H1 (cell line): ENCODE data around the gene TEN1.

ENCODE experiments used
- EZH2 ChIP-seq: fragments of 200-600 bp; sonication (generic); IDR thresholded peaks from 2 replicates; pipeline ENCODE4 v1.7.1; 2012; ENCODE audit warnings: low read depth, mild to moderate bottlenecking, moderate library complexity, low read length, inconsistent platforms; ENCODE audit not compliant: severe bottlenecking
- PHF8 ChIP-seq: fragments of 200-600 bp; sonication (generic); conservative IDR thresholded peaks from 2 replicates; pipeline ENCODE4 v1.7.1; 2012; ENCODE audit warnings: low read depth, mild to moderate bottlenecking, inconsistent platforms, low read length, moderate library complexity
- TF ChIP-seq, protein P1 (sequence below), 3 experiments: IDR thresholded peaks; 1 replicate in 2 of 3; 2 replicates in 1 of 3; pipeline versions ENCODE4 v1.5.1 to v1.6.1; 2011; ENCODE audit warnings: low read length in 3 of 3, mild to moderate bottlenecking in 3 of 3, inconsistent platforms in 2 of 3, low read depth in 1 of 3, moderate library complexity in 1 of 3; ENCODE audit not compliant: insufficient read depth in 1 of 3; ENCODE audit errors: control extremely low read depth in 1 of 3

DNA sequence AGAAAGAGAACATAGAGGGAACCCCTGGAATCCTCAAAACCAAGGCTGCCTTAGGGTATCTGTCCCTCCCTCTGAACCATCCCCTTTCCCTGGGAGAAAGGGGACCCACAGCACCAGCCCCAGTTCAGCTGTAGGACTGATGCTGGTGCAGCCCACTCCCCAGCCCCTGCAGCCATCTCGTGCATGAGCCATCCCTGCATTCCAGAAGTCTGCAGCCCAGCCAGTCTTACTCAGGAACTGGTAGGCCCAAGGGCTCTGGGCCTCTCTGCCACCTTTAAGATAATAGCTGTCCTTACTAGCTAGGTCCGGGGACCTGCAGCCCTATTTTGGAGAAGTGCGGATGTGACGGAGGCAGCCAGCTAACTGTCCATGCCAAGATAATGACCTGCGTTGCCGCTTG, 54.1 kb downstream of the TEN1 start:
- TF ChIP-seq, protein P1, sequence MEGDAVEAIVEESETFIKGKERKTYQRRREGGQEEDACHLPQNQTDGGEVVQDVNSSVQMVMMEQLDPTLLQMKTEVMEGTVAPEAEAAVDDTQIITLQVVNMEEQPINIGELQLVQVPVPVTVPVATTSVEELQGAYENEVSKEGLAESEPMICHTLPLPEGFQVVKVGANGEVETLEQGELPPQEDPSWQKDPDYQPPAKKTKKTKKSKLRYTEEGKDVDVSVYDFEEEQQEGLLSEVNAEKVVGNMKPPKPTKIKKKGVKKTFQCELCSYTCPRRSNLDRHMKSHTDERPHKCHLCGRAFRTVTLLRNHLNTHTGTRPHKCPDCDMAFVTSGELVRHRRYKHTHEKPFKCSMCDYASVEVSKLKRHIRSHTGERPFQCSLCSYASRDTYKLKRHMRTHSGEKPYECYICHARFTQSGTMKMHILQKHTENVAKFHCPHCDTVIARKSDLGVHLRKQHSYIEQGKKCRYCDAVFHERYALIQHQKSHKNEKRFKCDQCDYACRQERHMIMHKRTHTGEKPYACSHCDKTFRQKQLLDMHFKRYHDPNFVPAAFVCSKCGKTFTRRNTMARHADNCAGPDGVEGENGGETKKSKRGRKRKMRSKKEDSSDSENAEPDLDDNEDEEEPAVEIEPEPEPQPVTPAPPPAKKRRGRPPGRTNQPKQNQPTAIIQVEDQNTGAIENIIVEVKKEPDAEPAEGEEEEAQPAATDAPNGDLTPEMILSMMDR (IDR thresholded peaks at IDR 0.05; ENCODE audit: control extremely low read depth in 1 of 3, insufficient read depth in 1 of 3, low read depth in 1 of 3, low read length in 3 of 3), result no peak
- no peak for TF ChIP-seq EZH2
- TF ChIP-seq PHF8, result no peak
